H9 (cell line): ENCODE results near the gene FUT6. TPM values are rescaled to one million over a fixed set of nuclear protein-coding genes. Genes with fewer than 3 reads are reported as not detected.

Experiments used
- DNase-seq: peaks from one replicate; pipeline ENCODE4 v3.0.0-alpha.2; 2017
- H2AFZ ChIP-seq: one replicate; pipeline ENCODE4 v1.6.1; 2013; ENCODE audit warnings: mild to moderate bottlenecking, low read length, control low read depth, moderate library complexity
- H2AK5ac ChIP-seq: 2 replicates; pipeline ENCODE4 v1.6.1; 2013; ENCODE audit warnings: low read length, control low read depth, mixed read lengths; ENCODE audit not compliant: insufficient read length
- H2BK120ac ChIP-seq: one replicate; pipeline ENCODE4 v1.6.1; 2013; ENCODE audit warnings: low read depth, mild to moderate bottlenecking, low read length, control low read depth, inconsistent platforms; ENCODE audit not compliant: poor library complexity, severe bottlenecking
- H2BK12ac ChIP-seq: 2 replicates; pipeline ENCODE4 v1.6.1; 2013; ENCODE audit warnings: low read length, control low read depth, mixed read lengths, low read depth; ENCODE audit not compliant: insufficient read length
- H2BK15ac ChIP-seq: 2 replicates; pipeline ENCODE4 v1.6.1; 2013; ENCODE audit warnings: low read depth, low read length, control low read depth
- H2BK20ac ChIP-seq: one replicate; pipeline ENCODE4 v1.6.1; 2013; ENCODE audit warnings: low read depth, mild to moderate bottlenecking, low read length, control low read depth, inconsistent platforms; ENCODE audit not compliant: poor library complexity, severe bottlenecking
- H2BK5ac ChIP-seq: 2 replicates; pipeline ENCODE4 v1.6.1; 2013; ENCODE audit warnings: low read length, control low read depth, mixed read lengths; ENCODE audit not compliant: insufficient read length
- H3K14ac ChIP-seq: 2 replicates; pipeline ENCODE4 v1.6.1; 2013; ENCODE audit warnings: low read length, control low read depth; ENCODE audit not compliant: insufficient read depth
- H3K18ac ChIP-seq: 2 replicates; pipeline ENCODE4 v1.6.1; 2013; ENCODE audit warnings: low read depth, mild to moderate bottlenecking, mixed read lengths, low read length, control low read depth; ENCODE audit not compliant: insufficient read length
- H3K23ac ChIP-seq: 2 replicates; pipeline ENCODE4 v1.6.1; 2013; ENCODE audit warnings: low read length, control low read depth, mixed read lengths, low read depth; ENCODE audit not compliant: insufficient read length
- H3K23me2 ChIP-seq: 2 replicates; pipeline ENCODE4 v1.6.1; 2013; ENCODE audit warnings: low read depth, mild to moderate bottlenecking, mixed read lengths, low read length, control low read depth; ENCODE audit not compliant: insufficient read length, poor library complexity, severe bottlenecking
- H3K27ac ChIP-seq: 2 replicates; pipeline ENCODE4 v1.5.1; 2013; ENCODE audit warnings: low read length, control low read depth, mixed read lengths, low read depth; ENCODE audit not compliant: insufficient read length
- H3K27me3 ChIP-seq: 2 replicates; pipeline ENCODE4 v1.6.1; 2013; ENCODE audit warnings: low read length, control low read depth, inconsistent platforms; ENCODE audit not compliant: insufficient read depth
- H3K4ac ChIP-seq: 2 replicates; pipeline ENCODE4 v1.6.1; 2013; ENCODE audit warnings: low read depth, mild to moderate bottlenecking, control low read depth, inconsistent platforms, low read length, moderate library complexity
- H3K4me1 ChIP-seq: 2 replicates; pipeline ENCODE4 v1.6.1; 2013; ENCODE audit warnings: low read length, control low read depth, inconsistent platforms; ENCODE audit not compliant: insufficient read depth
- H3K4me2 ChIP-seq: 2 replicates; pipeline ENCODE4 v1.6.1; 2013; ENCODE audit warnings: low read length, control low read depth, mixed read lengths; ENCODE audit not compliant: insufficient read length, insufficient read depth
- H3K56ac ChIP-seq: 2 replicates; pipeline ENCODE4 v1.6.1; 2013; ENCODE audit warnings: low read depth, mild to moderate bottlenecking, mixed read lengths, low read length, control low read depth; ENCODE audit not compliant: insufficient read length
- H3K79me1 ChIP-seq: 2 replicates; pipeline ENCODE4 v1.6.1; 2013; ENCODE audit warnings: low read depth, mild to moderate bottlenecking, moderate library complexity, low read length, control low read depth, inconsistent platforms; ENCODE audit not compliant: insufficient read depth, poor library complexity, severe bottlenecking
- H3K79me2 ChIP-seq: 2 replicates; pipeline ENCODE4 v1.6.1; 2013; ENCODE audit warnings: low read length, control low read depth, inconsistent platforms; ENCODE audit not compliant: insufficient read depth
- H3K9ac ChIP-seq: 2 replicates; pipeline ENCODE4 v1.6.1; 2013; ENCODE audit warnings: low read length, control low read depth, mixed read lengths; ENCODE audit not compliant: insufficient read length; ENCODE audit errors: extremely low read depth
- H3K9me3 ChIP-seq: one replicate; pipeline ENCODE4 v1.6.1; 2013; ENCODE audit warnings: low read depth, low read length, inconsistent platforms; ENCODE audit not compliant: control insufficient read depth
- H3T11ph ChIP-seq: one replicate; pipeline ENCODE4 v1.6.1; 2013; ENCODE audit warnings: mild to moderate bottlenecking, low read length, control low read depth, inconsistent platforms
- H4K20me1 ChIP-seq: one replicate; pipeline ENCODE4 v1.6.1; 2013; ENCODE audit not compliant: control insufficient read depth, insufficient read length, insufficient read depth
- H4K5ac ChIP-seq: 2 replicates; pipeline ENCODE4 v1.6.1; 2013; ENCODE audit warnings: low read depth, mild to moderate bottlenecking, mixed read lengths, low read length, control low read depth; ENCODE audit not compliant: insufficient read length
- H4K8ac ChIP-seq: replicated peaks from 2 replicates; pipeline ENCODE4 v1.6.1; 2013; ENCODE audit warnings: low read length, control low read depth, mixed read lengths, low read depth; ENCODE audit not compliant: insufficient read length
- H4K91ac ChIP-seq: 2 replicates; pipeline ENCODE4 v1.6.1; 2013; ENCODE audit warnings: low read depth, mild to moderate bottlenecking, moderate library complexity, mixed read lengths, low read length, control low read depth; ENCODE audit not compliant: insufficient read length
- H3K27ac Mint-ChIP-seq, 3 experiments: 2 replicates in 2 of 3; 3 replicates in 1 of 3; pipeline ENCODE4 v1.8.0; 2020 to 2021; ENCODE audit warnings: mixed read lengths in 3 of 3, mild to moderate bottlenecking in 1 of 3, moderate library complexity in 1 of 3
- H3K27me3 Mint-ChIP-seq: 2 replicates; pipeline ENCODE4 v1.8.0; 2021; ENCODE audit warnings: low read depth, mild to moderate bottlenecking, moderate library complexity, mixed read lengths
- H3K36me3 Mint-ChIP-seq, 3 experiments: 2 replicates in 2 of 3; 3 replicates in 1 of 3; pipeline ENCODE4 v1.8.0; 2020 to 2021; ENCODE audit warnings: low read depth in 3 of 3, mixed read lengths in 3 of 3; ENCODE audit not compliant: insufficient read depth in 1 of 3
- H3K4me1 Mint-ChIP-seq, 2 experiments: 2 replicates each; pipeline ENCODE4 v1.8.0; 2020; ENCODE audit warnings: mixed read lengths in 2 of 2
- H3K4me3 Mint-ChIP-seq, 2 experiments: 2 replicates in 1 of 2; 3 replicates in 1 of 2; pipeline ENCODE4 v1.8.0; 2020 to 2021; ENCODE audit warnings: mild to moderate bottlenecking in 2 of 2, mixed read lengths in 2 of 2, moderate library complexity in 1 of 2
- H3K9me3 Mint-ChIP-seq, 2 experiments: 2 replicates in 1 of 2; 3 replicates in 1 of 2; pipeline ENCODE4 v1.8.0; 2020; ENCODE audit warnings: mild to moderate bottlenecking in 2 of 2, mixed read lengths in 2 of 2, moderate library complexity in 1 of 2
- WGBS: extraction: QIAGEN DNeasy Blood & Tissue Kit; methylation state at CpG from one replicate; pipeline ENCODE4 v1.1.7; 2013; ENCODE audit warnings: missing lambda C conversion rate, low lambda C conversion rate, mixed read lengths; ENCODE audit not compliant: insufficient read length; ENCODE audit errors: extremely low coverage; 5-methylcytosine and 5-hydroxymethylcytosine counted together
- total RNA-seq: library from RNA; stranded (reverse); gene quantifications from 2 replicates; pipeline ENCODE4 v1.2.1, GENCODE V29; 2021
- TF ChIP-seq, protein P1 (sequence below): fragments of 200-600 bp; sonication (generic); conservative IDR thresholded peaks from 3 replicates; pipeline ENCODE4 v1.8.0; 2021; ENCODE audit warnings: antibody characterized with exemption, mild to moderate bottlenecking

Gene FUT6
- total RNA-seq, 1 experiment from 2014 or later, result 0.13 TPM

- no peaks in the 10 kb centered on the region for H3K9me3 Mint-ChIP-seq
- Histone ChIP-seq H3K27ac (no peak within 1 kb of the TSS), H4K91ac (no peak within 1 kb of the TSS), H2BK15ac (no peak within 1 kb of the TSS; the same call in 1 of the 2 replicates), H2BK20ac (no peak within 1 kb of the TSS), H3K79me2 (no peaks in the 10 kb centered on the region), H3K23ac (no peak within 1 kb of the TSS), H3K9me3 (no peaks in the 10 kb centered on the region), H3K4me2 (no peak within 1 kb of the TSS), H4K20me1 (no peaks in the 10 kb centered on the region), H3K18ac (no peak within 1 kb of the TSS), H2AK5ac (no peak within 1 kb of the TSS), H3K9ac (no peak within 1 kb of the TSS), H3K56ac (no peak within 1 kb of the TSS), H3K27me3 (no peaks in the 10 kb centered on the region), H3T11ph (no peak within 1 kb of the TSS), H3K14ac (no peak within 1 kb of the TSS), H2AFZ (no peak within 1 kb of the TSS), H2BK5ac (no peak within 1 kb of the TSS), H3K23me2 (no peaks in the 10 kb centered on the region), H3K79me1 (no peaks in the 10 kb centered on the region), H4K8ac (no peak within 1 kb of the TSS), H4K5ac (no peak within 1 kb of the TSS), H2BK12ac (no peak within 1 kb of the TSS), H2BK120ac (no peak within 1 kb of the TSS), H3K4ac (no peak within 1 kb of the TSS), H3K4me1 (no peaks in the 10 kb centered on the region)
- WGBS, result no CpG with 5 or more reads among the region's 15 CpGs
- peaks cover 20 to 37% (median 36%) of the 10 kb centered on the region in 3 experiments; a peak in 6 of 7 replicates for H3K36me3 Mint-ChIP-seq
- no peaks in the 10 kb centered on the region; the same call in 1 of the 2 replicates for H3K27me3 Mint-ChIP-seq
- no peak for DNase-seq
- TF ChIP-seq, protein P1, sequence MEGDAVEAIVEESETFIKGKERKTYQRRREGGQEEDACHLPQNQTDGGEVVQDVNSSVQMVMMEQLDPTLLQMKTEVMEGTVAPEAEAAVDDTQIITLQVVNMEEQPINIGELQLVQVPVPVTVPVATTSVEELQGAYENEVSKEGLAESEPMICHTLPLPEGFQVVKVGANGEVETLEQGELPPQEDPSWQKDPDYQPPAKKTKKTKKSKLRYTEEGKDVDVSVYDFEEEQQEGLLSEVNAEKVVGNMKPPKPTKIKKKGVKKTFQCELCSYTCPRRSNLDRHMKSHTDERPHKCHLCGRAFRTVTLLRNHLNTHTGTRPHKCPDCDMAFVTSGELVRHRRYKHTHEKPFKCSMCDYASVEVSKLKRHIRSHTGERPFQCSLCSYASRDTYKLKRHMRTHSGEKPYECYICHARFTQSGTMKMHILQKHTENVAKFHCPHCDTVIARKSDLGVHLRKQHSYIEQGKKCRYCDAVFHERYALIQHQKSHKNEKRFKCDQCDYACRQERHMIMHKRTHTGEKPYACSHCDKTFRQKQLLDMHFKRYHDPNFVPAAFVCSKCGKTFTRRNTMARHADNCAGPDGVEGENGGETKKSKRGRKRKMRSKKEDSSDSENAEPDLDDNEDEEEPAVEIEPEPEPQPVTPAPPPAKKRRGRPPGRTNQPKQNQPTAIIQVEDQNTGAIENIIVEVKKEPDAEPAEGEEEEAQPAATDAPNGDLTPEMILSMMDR, result no peak
- H3K4me1 Mint-ChIP-seq, result no peaks in the 10 kb centered on the region
- H3K27ac Mint-ChIP-seq, result no peak within 1 kb of the TSS
- no peak within 1 kb of the TSS for H3K4me3 Mint-ChIP-seq
These were observed 54.8 kb downstream of the FUT6 start, which contains the start of gene PRR22 for GRCh38 chr19:5784581-5785147. Gene PRR22 (minus strand): TSS chr19:5784746. CDS start chr19:5784660, 86 bp downstream.
